GM23338 (cell line): ENCODE results near the gene NUP50. TPM values are rescaled to one million over a fixed set of nuclear protein-coding genes. Genes with fewer than 3 reads are reported as not detected.

Experiments
- EZH2 ChIP-seq: fragments of 200-600 bp; sonication (generic); IDR thresholded peaks from one replicate; pipeline ENCODE4 v1.8.0; 2017; ENCODE audit warnings: antibody characterized with exemption, mild to moderate bottlenecking, low read depth; ENCODE audit not compliant: unreplicated experiment
- EZH2phosphoT487 ChIP-seq: fragments of 200-600 bp; sonication (generic); IDR thresholded peaks from one replicate; pipeline ENCODE4 v1.8.1; 2018; ENCODE audit warnings: antibody characterized with exemption; ENCODE audit not compliant: unreplicated experiment
- JUNB ChIP-seq: IDR thresholded peaks from one replicate; pipeline ENCODE4 v1.6.1; 2016; ENCODE audit warnings: antibody characterized with exemption; ENCODE audit not compliant: unreplicated experiment
- POLR2AphosphoS5 ChIP-seq: IDR thresholded peaks from 2 replicates; pipeline ENCODE4 v1.6.1; 2016; ENCODE audit warnings: antibody characterized with exemption, low read depth
- STAT1 ChIP-seq: IDR thresholded peaks from one replicate; pipeline ENCODE4 v1.6.1; 2016; ENCODE audit warnings: antibody characterized with exemption; ENCODE audit not compliant: unreplicated experiment
- microRNA counts: library from miRNA; unstranded; fragments of <30 nt; microRNA quantifications from one replicate; lab custom pipeline; 2017
- microRNA-seq: library from miRNA; unstranded; fragments of <30 nt; microRNA quantifications from one replicate; pipeline ENCODE4, GENCODE V29; 2017
- polyA plus RNA-seq: library from polyadenylated mRNA; unstranded; fragments of >200 nt; fragmentation: Nextera tagmentation; extraction: Ambion mirVana; gene quantifications from 2 replicates; pipeline ENCODE4 v1.2.1, GENCODE V29; 2016
- small RNA-seq: library from RNA; depleted of rRNA; stranded (forward); fragments of <200 nt; gene quantifications from one replicate; pipeline ENCODE3, GENCODE V24; 2014; ENCODE audit warnings: low replicate concordance
- total RNA-seq: library from RNA; depleted of rRNA; stranded (reverse); fragments of >200 nt; shearing (Covaris generic); gene quantifications from 2 replicates; pipeline ENCODE4 v1.2.3, GENCODE V29; 2014; rRNA removed
- TF ChIP-seq, protein P1 (sequence below), 2 experiments: fragments of 200-600 bp in 1 of 2; sonication (generic) in 1 of 2; conservative IDR thresholded peaks; 2 replicates each; pipeline versions ENCODE4 v1.5.1 to v1.6.1; 2016 to 2017; ENCODE audit warnings: antibody characterized with exemption in 2 of 2, low read depth in 2 of 2, mild to moderate bottlenecking in 2 of 2, moderate library complexity in 1 of 2
- TF ChIP-seq, protein P2 (sequence below): IDR thresholded peaks from one replicate; pipeline ENCODE4 v1.6.1; 2018; ENCODE audit warnings: antibody characterized with exemption; ENCODE audit not compliant: unreplicated experiment
- TF ChIP-seq, protein P3 (sequence below): IDR thresholded peaks from 2 replicates; pipeline ENCODE4 v1.6.1; 2016; ENCODE audit warnings: antibody characterized with exemption

NUP50 gene
- total and polyA plus RNA-seq, 2 experiments from 2014 or later: 45.9 to 96.6 TPM

DNA sequence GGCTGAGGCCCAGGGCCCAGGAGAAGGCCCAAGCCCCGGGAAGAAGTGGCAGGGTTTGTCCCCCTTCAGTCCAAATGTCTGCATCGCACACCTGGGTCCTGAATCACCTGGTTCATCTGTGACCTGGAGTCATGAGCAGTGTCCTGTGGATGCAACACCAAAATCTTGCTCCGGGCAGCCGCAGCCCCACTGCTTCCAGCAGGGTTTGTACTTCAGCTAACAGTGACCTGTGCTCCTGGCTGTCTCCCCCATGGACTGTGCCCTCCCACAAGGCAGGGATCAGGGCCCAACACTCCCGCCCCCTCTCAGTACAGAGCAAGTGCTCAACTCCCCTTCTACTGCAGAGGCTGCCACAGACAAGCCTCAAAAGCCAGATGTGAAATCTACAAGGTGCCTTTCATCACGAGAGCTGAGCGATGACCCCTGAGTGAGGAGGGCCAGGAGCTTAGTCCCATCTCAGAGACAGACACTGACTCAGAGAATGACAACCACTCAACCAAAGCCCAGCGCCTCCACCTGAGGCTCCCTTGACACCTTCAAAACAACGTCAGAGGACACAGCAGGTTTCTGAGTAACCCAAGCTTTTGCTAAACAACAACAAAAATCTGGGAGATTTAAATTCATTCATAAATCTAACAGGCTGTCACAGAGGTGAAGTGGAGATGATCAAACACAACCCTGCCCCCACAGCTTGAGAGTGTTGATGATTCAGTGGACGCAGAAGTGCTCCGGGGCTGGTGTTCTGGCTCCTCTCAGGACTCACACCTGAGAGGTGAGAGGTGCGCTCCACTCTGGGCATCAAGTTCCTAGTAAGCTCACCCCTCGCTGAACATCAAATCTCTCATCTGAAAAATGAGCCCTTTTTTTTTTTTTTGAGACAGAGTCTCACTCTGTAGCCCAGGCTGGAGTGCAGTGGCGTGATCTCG, 73.6 kb downstream of the NUP50 start (continued):
- TF ChIP-seq, protein P1, sequence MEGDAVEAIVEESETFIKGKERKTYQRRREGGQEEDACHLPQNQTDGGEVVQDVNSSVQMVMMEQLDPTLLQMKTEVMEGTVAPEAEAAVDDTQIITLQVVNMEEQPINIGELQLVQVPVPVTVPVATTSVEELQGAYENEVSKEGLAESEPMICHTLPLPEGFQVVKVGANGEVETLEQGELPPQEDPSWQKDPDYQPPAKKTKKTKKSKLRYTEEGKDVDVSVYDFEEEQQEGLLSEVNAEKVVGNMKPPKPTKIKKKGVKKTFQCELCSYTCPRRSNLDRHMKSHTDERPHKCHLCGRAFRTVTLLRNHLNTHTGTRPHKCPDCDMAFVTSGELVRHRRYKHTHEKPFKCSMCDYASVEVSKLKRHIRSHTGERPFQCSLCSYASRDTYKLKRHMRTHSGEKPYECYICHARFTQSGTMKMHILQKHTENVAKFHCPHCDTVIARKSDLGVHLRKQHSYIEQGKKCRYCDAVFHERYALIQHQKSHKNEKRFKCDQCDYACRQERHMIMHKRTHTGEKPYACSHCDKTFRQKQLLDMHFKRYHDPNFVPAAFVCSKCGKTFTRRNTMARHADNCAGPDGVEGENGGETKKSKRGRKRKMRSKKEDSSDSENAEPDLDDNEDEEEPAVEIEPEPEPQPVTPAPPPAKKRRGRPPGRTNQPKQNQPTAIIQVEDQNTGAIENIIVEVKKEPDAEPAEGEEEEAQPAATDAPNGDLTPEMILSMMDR (conservative IDR thresholded peaks at IDR 0.05; ENCODE audit: low read depth in 2 of 2): no peak
- no peak for TF ChIP-seq EZH2phosphoT487
- TF ChIP-seq POLR2AphosphoS5: no peak
- TF ChIP-seq, protein P2, sequence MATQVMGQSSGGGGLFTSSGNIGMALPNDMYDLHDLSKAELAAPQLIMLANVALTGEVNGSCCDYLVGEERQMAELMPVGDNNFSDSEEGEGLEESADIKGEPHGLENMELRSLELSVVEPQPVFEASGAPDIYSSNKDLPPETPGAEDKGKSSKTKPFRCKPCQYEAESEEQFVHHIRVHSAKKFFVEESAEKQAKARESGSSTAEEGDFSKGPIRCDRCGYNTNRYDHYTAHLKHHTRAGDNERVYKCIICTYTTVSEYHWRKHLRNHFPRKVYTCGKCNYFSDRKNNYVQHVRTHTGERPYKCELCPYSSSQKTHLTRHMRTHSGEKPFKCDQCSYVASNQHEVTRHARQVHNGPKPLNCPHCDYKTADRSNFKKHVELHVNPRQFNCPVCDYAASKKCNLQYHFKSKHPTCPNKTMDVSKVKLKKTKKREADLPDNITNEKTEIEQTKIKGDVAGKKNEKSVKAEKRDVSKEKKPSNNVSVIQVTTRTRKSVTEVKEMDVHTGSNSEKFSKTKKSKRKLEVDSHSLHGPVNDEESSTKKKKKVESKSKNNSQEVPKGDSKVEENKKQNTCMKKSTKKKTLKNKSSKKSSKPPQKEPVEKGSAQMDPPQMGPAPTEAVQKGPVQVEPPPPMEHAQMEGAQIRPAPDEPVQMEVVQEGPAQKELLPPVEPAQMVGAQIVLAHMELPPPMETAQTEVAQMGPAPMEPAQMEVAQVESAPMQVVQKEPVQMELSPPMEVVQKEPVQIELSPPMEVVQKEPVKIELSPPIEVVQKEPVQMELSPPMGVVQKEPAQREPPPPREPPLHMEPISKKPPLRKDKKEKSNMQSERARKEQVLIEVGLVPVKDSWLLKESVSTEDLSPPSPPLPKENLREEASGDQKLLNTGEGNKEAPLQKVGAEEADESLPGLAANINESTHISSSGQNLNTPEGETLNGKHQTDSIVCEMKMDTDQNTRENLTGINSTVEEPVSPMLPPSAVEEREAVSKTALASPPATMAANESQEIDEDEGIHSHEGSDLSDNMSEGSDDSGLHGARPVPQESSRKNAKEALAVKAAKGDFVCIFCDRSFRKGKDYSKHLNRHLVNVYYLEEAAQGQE: no peak
- TF ChIP-seq EZH2: no peak
- TF ChIP-seq, protein P3, sequence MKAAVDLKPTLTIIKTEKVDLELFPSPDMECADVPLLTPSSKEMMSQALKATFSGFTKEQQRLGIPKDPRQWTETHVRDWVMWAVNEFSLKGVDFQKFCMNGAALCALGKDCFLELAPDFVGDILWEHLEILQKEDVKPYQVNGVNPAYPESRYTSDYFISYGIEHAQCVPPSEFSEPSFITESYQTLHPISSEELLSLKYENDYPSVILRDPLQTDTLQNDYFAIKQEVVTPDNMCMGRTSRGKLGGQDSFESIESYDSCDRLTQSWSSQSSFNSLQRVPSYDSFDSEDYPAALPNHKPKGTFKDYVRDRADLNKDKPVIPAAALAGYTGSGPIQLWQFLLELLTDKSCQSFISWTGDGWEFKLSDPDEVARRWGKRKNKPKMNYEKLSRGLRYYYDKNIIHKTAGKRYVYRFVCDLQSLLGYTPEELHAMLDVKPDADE: no peak
- TF ChIP-seq STAT1: no peak
- TF ChIP-seq JUNB: no peak

MicroRNA genes within 50 kb of the gene (microRNA counts, 767-probe panel; counts per million panel counts)
- not detected for microRNA hsa-miR-1249 (lab: Ali Mortazavi, UCI)

Small RNA genes within 50 kb of the gene (microRNA-seq; reads per million reads assigned to microRNA genes)
- 8.4 reads per million, percentile 30 among the genes with 10 or more reads in this experiment for gene MIR1249

Small RNA genes within 50 kb of the gene (small RNA-seq; reads per million reads assigned to genes)
- 0.35 reads per million, percentile 19 among the genes with 10 or more reads in this experiment for gene MIR1249

Other genes with a start within 250 kb of the NUP50 start
- 127 and 149 TPM in 2 replicates for gene PHF21B, start 153.9 kb upstream of the NUP50 start, total RNA-seq
- gene PHF21B, start 153.9 kb upstream of the NUP50 start, polyA plus RNA-seq: 16.5 and 20.6 TPM in 2 replicates
- 78.6 and 81.8 TPM in 2 replicates for gene KIAA0930, start 77.0 kb downstream of the NUP50 start, total RNA-seq
- gene KIAA0930, start 77.0 kb downstream of the NUP50 start, polyA plus RNA-seq: 15.0 and 19.1 TPM in 2 replicates
- 0.89 TPM in 1 of 2 replicates, not detected in the other for gene UPK3A, start 121.0 kb downstream of the NUP50 start, total RNA-seq
- gene UPK3A, start 121.0 kb downstream of the NUP50 start, polyA plus RNA-seq: 0.47 and 1.1 TPM in 2 replicates
- gene FAM118A, start 146.0 kb downstream of the NUP50 start, total RNA-seq: 20.3 and 22.0 TPM in 2 replicates
- gene FAM118A, start 146.0 kb downstream of the NUP50 start, polyA plus RNA-seq: 9.8 and 11.9 TPM in 2 replicates
- not detected in 2 replicates for gene SMC1B, start 249.7 kb downstream of the NUP50 start, total RNA-seq
- 0.10 and 0.16 TPM in 2 replicates for gene SMC1B, start 249.7 kb downstream of the NUP50 start, polyA plus RNA-seq
- 2.2 TPM in 2 replicates for gene RIBC2, start 249.8 kb downstream of the NUP50 start, total RNA-seq
- 1.8 and 2.8 TPM in 2 replicates for gene RIBC2, start 249.8 kb downstream of the NUP50 start, polyA plus RNA-seq